H54 (cell line): Measurements from ENCODE around the gene CD177.
"Not testable (repeated sequence)": the region's sequence is repeated elsewhere in the genome, so short reads cannot be mapped to it uniquely, and the experiment has no call there.

Experiments used
- DNase-seq: peaks from one replicate; pipeline ENCODE4 v3.0.0; 2011; ENCODE audit warnings: low spot score, mixed read lengths; ENCODE audit not compliant: insufficient read length
- FAIRE-seq: peaks from 3 replicates; lab custom pipeline; 2011; peaks lifted over from hg19 to GRCh38; lab: Jason Lieb, UNC
- POLR2A ChIP-seq: IDR thresholded peaks from 2 replicates; pipeline ENCODE4 v1.6.1; 2011; ENCODE audit warnings: low read depth, mild to moderate bottlenecking, low read length

The CD177 gene

GRCh38 chr19:43329989-43330388 is 23.5 kb upstream of the CD177 start:
- DNase-seq (no peak), FAIRE-seq (no peak)
- no peak for TF ChIP-seq POLR2A

GRCh38 chr19:43330726-43331434 is 22.6 kb upstream of the CD177 start:
- DNase-seq (no peak), FAIRE-seq (no peak)
- no peak for TF ChIP-seq POLR2A

GRCh38 chr19:43331435-43332010 is 22.0 kb upstream of the CD177 start:
- FAIRE-seq (no peak), DNase-seq (no peak)
- TF ChIP-seq POLR2A = no peak

- no peak for TF ChIP-seq POLR2A
- DNase-seq = no peak
- no peak for FAIRE-seq
Measured at GRCh38 chr19:43332058-43332922, 21.2 kb upstream of the CD177 start.

DNA sequence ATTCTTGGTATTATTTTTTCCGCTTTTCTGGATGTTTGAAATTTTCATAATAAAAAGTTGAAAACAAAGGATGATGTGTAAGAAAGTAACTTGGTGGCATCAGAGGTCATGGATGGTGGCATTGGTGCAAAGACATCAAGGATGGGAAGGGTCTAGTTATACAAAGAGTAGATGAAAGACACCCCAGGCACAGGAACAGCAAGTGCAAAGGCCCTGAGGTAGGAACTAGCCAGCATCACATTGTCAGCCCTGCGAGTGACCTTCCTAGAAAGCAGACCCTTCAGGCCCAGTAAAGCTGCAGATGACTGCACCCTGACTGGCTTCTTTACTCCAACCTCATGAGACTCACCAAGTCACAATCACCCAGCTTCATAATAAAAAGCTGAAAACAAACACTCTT is 17.0 kb upstream of the CD177 start:
- not testable (repeated sequence) for DNase-seq, FAIRE-seq

GRCh38 chr19:43337737-43338136 is 15.7 kb upstream of the CD177 start:
- DNase-seq = no peak
- no peak for FAIRE-seq
- TF ChIP-seq POLR2A = no peak

DNA sequence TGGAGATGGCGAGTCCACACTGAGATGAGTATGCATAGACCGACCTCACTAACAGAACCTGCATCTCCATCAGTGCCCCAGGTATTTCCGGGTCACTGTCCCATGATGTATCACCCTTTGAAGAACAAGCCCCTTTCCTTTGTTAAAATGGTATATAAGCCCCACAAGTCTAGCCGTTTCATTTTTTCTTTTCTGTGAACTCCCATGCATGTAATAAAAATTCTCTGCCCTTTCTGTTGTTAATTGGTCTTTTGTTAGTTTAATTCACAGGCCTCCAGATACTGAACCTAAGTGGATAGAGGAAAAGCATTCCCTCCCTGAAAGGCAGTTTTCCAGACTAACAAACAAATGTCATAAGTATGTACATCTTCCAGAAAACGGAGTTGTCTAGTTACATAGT is 15.0 kb upstream of the CD177 start:
- TF ChIP-seq POLR2A = no peak
- no peak for FAIRE-seq
- DNase-seq = no peak

DNA sequence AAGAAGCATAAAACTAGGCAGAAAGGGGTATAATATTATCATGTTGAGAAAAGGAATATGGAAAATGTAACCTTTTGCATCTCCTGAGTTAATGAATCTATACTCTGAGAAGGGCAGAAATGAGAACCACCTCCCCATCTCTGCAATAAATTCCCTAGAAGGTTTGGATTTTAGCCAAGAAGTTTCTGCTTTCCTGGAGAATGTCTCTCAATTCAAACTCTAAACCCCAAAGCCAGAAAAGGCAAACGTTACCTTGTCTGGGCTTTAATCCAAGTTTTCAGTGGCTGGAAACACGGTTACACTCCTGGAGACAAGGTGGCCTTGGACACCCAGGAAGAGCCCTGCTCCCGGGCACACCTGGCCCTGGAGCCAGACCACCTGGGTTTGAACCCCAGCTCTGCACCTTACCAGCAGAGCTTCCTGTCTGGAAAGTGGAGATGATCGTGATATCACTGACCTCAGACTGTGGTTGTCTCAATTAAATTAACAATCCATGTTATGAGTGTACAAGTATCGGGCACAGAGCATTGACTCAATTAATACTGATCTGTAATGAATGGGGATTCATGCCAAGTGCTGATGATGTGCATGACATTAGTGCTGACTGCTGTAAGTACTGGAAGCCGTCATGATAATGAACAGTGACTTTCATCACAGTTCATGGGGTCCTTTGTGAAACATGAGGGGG is 14.1 kb upstream of the CD177 start:
- DNase-seq, FAIRE-seq: not testable (repeated sequence)

DNA sequence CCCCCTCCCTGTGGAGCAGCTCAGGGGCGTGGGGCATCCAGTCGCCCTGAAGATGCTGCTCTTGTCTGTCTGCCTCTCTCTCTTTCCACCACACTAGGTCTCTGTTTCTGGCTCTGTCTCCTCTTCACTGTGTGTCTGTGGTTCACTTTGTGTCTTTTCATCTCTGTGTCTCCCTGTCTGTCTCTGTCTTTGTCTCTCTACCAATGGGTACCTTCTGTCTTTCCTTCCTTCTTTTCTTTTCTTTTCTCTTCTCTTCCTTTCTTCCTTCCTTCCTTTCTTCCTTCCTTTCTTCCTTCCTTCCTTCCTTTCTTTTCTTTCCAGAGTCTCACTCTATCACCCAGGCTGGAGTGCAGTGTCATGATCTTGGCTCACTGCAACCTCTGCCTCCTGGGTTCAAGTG is 13.4 kb upstream of the CD177 start:
- not testable (repeated sequence) for FAIRE-seq, DNase-seq

- DNase-seq, FAIRE-seq: not testable (repeated sequence)
Measured at GRCh38 chr19:43341098-43341497, 12.4 kb upstream of the CD177 start.

GRCh38 chr19:43342104-43342503 is 11.4 kb upstream of the CD177 start:
- FAIRE-seq, DNase-seq: not testable (repeated sequence)

DNA sequence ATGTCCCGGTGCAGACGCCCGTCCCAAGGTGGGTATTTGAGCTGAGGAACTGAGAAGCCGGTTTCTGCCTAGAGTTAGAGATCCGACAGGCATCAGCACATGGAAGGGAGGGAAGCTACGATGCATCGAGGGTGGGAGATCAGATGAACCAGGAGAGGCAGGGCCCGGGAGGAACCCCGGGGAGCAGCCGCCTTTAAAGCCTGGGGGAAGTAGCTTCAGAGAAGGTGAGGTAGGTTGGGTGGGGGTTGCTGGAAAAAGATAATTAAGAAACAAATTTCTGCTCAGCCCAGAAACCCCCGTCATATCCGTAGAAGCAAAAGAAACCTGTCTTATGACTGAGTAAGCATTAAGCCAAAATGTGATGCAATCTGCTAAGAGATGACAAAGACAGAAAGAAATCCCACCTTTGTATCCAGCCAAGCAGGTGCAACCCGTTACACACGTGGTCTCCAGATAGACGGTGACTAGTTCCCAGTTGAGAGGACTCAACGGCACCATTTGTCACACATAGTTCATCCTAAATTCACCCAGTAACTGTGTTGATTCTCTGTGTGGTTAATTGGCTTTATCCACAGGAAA is 9.1 kb upstream of the CD177 start:
- not testable (repeated sequence) for DNase-seq, FAIRE-seq

GRCh38 chr19:43349813-43350212 is 3.7 kb upstream of the CD177 start:
- not testable (repeated sequence) for DNase-seq, FAIRE-seq
